ENCODE results near the gene NT5C2.
"Not testable (repeated sequence)": the region's sequence is repeated elsewhere in the genome, so short reads cannot be mapped to it uniquely, and the experiment has no call there.

NT5C2 gene

GRCh38 chr10:103083266-103083976, 109.7 kb downstream of the NT5C2 start:
- no peak for DNase-seq

GRCh38 chr10:103082683-103083082, 110.4 kb downstream of the NT5C2 start:
- DNase-seq, result no peak

GRCh38 chr10:103080891-103081581, 112.0 kb downstream of the NT5C2 start:
- no peak for DNase-seq

GRCh38 chr10:103079946-103080345, 113.1 kb downstream of the NT5C2 start:
- no peak for DNase-seq

- no peak for DNase-seq
Measured at GRCh38 chr10:103079100-103079499, 114.0 kb downstream of the NT5C2 start.

- DNase-seq, result no peak
Measured at GRCh38 chr10:103078676-103079075, 114.4 kb downstream of the NT5C2 start.

GRCh38 chr10:103078309-103078615, 114.8 kb downstream of the NT5C2 start:
- DNase-seq, result no peak

GRCh38 chr10:103077491-103078308, 115.4 kb downstream of the NT5C2 start:
- DNase-seq, result no peak

GRCh38 chr10:103077020-103077419, 116.1 kb downstream of the NT5C2 start:
- no peak for DNase-seq

GRCh38 chr10:103072891-103073290, 120.2 kb downstream of the NT5C2 start:
- DNase-seq, result no peak

GRCh38 chr10:103072276-103072675, 120.8 kb downstream of the NT5C2 start:
- DNase-seq, result no peak

GRCh38 chr10:103069453-103070331, 123.4 kb downstream of the NT5C2 start:
- DNase-seq, result peak; percentile 70

- DNase-seq, result no peak
Measured at GRCh38 chr10:103067956-103068355, 125.1 kb downstream of the NT5C2 start.

- no peak for DNase-seq
Measured at GRCh38 chr10:103067484-103067883, 125.6 kb downstream of the NT5C2 start.

- DNase-seq, result not testable (repeated sequence)
Measured at GRCh38 chr10:103067099-103067477, 126.0 kb downstream of the NT5C2 start.

GRCh38 chr10:103066141-103067098, 126.7 kb downstream of the NT5C2 start:
- DNase-seq, result no peak

- no peak for DNase-seq
Measured at GRCh38 chr10:103064956-103065355, 128.1 kb downstream of the NT5C2 start.

GRCh38 chr10:103062854-103063590, 130.1 kb downstream of the NT5C2 start:
- DNase-seq, result no peak

GRCh38 chr10:103060575-103060974, 132.5 kb downstream of the NT5C2 start:
- no peak for DNase-seq

- DNase-seq, result no peak
Measured at GRCh38 chr10:103058034-103058433, 135.0 kb downstream of the NT5C2 start.

- no peak for DNase-seq
Measured at GRCh38 chr10:103055105-103055504, 138.0 kb downstream of the NT5C2 start.

All from stimulated activated CD4-positive, alpha-beta T cell treated with anti-CD3 and anti-CD28 coated beads, Interleukin-4, amount 100 ng/mL, for 1 hour (primary cell).